Measurements from ENCODE around the gene SLC4A8.

SLC4A8 gene

GRCh38 chr12:51528852-51529650 is 104.4 kb downstream of the SLC4A8 start:
- DNase-seq: no peak

DNA sequence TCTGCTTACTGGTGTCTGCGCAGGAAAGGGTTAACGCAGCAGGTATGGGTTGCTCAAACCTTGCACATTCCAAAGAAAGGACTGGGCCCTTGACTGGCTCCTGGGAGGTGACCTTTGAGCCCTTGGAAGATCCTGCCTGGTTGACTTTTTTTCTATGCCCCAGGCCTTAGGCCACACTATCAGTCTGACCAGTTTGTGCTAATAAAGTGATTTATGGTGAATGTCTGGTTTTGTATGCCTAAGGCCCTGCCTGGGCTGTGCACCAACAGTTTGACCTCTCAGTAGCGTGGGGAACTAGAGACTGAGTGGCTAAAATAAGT is 105.0 kb downstream of the SLC4A8 start:
- DNase-seq: no peak

- DNase-seq: no peak
Measured at GRCh38 chr12:51530208-51530607, 105.6 kb downstream of the SLC4A8 start.

- no peak for DNase-seq
Measured at GRCh38 chr12:51531284-51531977, 106.8 kb downstream of the SLC4A8 start.

DNA sequence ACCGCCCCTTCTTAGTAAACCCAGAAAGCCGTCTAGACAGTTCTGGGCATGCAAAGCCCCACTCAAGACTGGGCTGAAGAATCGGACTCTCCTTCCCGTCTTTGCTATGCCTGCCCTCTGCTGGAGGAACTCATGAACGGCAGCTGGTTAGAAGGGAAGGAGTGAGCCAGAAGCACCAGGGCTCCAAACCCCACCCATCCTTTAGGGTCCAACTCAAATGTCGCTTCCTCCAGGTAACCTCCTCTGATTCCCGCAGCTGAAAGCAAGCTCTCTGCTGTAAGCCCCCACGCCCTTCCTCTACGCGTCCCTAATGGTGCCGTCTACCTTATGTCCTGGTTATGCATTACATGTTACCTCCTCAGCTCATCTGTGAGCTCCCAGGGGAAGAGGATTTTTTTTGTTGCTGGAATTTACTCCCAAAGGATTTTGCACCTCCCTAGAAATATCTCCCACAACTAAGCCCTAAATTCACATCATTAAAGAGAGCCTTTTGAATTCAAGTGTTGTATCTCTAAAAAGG is 107.4 kb downstream of the SLC4A8 start:
- DNase-seq: peak; percentile 74

GRCh38 chr12:51533799-51534198 is 109.2 kb downstream of the SLC4A8 start:
- no peak for DNase-seq

- DNase-seq: no peak
Measured at GRCh38 chr12:51534216-51535074, 109.8 kb downstream of the SLC4A8 start.

DNA sequence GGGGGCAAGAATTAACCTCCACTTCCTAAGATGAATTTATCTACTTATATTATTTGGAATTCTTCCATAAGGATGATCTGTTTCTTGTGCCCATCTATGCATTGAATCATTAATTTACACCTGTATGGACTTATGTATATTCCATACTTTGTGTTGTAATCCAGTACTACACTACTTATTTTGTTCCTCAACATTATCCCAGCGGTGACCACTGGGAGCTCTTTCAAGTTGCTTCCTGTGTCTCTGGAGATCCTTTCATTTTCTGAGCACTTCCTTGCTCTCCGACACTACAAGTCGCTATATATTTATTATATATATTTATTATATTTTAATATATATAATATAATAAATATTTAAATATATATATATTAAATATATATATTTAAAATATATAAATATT is 111.5 kb downstream of the SLC4A8 start:
- no peak for DNase-seq

GRCh38 chr12:51538149-51538548 is 113.5 kb downstream of the SLC4A8 start:
- DNase-seq: no peak

GRCh38 chr12:51538599-51538998 is 114.0 kb downstream of the SLC4A8 start:
- DNase-seq: no peak

DNA sequence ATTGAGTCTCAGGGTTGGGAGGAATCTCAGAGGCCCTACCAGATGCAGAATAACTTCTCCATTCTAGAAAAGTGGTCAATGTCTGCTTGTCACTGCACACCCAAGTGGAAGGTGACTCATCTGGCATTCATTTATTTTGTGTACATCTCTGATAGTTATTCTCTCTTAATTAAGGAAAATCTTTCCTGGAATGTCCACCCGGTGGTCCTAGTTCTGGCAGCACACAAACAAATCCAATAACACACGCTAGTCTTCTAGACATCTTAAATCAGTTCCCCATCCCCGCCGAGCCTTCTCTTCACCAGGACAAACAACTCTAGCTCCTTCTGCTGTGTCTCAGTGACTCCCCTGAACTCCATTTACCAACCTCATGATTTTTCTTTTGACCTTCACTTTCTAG is 116.4 kb downstream of the SLC4A8 start:
- no peak for DNase-seq

GRCh38 chr12:51546097-51546496 is 121.5 kb downstream of the SLC4A8 start:
- DNase-seq: no peak

DNA sequence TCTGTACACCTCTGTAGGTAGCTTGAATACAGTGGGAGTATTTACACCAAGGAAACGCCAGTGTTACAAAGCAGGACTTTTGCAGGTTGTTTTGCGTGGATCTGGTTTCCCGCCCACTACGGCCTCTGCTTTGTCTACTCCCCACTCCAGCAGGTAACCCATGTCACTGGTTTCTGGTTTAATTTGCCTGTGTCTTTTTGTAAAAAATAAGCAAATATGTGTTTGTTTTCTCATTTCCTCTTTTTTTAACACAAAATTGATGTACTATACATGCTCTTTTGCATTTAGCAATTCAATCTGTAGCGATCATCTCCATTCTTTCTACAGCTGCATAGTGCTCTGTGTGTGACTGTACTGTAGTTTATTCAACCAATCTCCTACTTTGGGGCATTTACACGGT is 123.0 kb downstream of the SLC4A8 start:
- DNase-seq: no peak

GRCh38 chr12:51548241-51548640 is 123.6 kb downstream of the SLC4A8 start:
- no peak for DNase-seq

- DNase-seq: peak; percentile 55
Measured at GRCh38 chr12:51549637-51550036, 125.0 kb downstream of the SLC4A8 start.

All from NCI-H2171 (cell line).